Omental fat pad (tissue), 4 donors: Measurements from ENCODE around the gene GAS6. TPM values are rescaled to one million over a fixed set of nuclear protein-coding genes. Genes with fewer than 3 reads are reported as not detected.
"Not testable (repeated sequence)": the region's sequence is repeated elsewhere in the genome, so short reads cannot be mapped to it uniquely, and the experiment has no call there.

Source experiments
- ATAC-seq: fragments of 150-250 bp; one replicate; pipeline ENCODE4 v1.9.1; 2016; ENCODE audit warnings: mild to moderate bottlenecking, moderate library complexity; ENCODE audit not compliant: low FRiP score
- DNase-seq: peaks from one replicate; pipeline ENCODE4 v3.0.0-alpha.2; 2019; ENCODE audit warnings: low spot score
- total RNA-seq, 4 donors: library from RNA; depleted of rRNA; stranded (reverse); fragments of >200 nt; gene quantifications; one replicate each; pipeline ENCODE4 v1.1.0, GENCODE V29; 2016
- TF ChIP-seq, protein P1 (sequence below), 3 donors: fragments of 450-650 bp; IDR thresholded peaks; one replicate each; pipeline ENCODE4 v1.5.1; 2016 to 2017; ENCODE audit warnings: antibody characterized with exemption in 3 of 3, mild to moderate bottlenecking in 3 of 3, moderate library complexity in 2 of 3

The GAS6 gene
- total RNA-seq, 4 donors from 2014 or later: 129 to 207 (median 164) TPM

GRCh38 chr13:113802090-113802531 is 61.8 kb downstream of the GAS6 start:
- DNase-seq (no peak), ATAC-seq (no peak)
- TF ChIP-seq, protein P1, sequence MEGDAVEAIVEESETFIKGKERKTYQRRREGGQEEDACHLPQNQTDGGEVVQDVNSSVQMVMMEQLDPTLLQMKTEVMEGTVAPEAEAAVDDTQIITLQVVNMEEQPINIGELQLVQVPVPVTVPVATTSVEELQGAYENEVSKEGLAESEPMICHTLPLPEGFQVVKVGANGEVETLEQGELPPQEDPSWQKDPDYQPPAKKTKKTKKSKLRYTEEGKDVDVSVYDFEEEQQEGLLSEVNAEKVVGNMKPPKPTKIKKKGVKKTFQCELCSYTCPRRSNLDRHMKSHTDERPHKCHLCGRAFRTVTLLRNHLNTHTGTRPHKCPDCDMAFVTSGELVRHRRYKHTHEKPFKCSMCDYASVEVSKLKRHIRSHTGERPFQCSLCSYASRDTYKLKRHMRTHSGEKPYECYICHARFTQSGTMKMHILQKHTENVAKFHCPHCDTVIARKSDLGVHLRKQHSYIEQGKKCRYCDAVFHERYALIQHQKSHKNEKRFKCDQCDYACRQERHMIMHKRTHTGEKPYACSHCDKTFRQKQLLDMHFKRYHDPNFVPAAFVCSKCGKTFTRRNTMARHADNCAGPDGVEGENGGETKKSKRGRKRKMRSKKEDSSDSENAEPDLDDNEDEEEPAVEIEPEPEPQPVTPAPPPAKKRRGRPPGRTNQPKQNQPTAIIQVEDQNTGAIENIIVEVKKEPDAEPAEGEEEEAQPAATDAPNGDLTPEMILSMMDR (IDR thresholded peaks at IDR 0.05): no peak

DNA sequence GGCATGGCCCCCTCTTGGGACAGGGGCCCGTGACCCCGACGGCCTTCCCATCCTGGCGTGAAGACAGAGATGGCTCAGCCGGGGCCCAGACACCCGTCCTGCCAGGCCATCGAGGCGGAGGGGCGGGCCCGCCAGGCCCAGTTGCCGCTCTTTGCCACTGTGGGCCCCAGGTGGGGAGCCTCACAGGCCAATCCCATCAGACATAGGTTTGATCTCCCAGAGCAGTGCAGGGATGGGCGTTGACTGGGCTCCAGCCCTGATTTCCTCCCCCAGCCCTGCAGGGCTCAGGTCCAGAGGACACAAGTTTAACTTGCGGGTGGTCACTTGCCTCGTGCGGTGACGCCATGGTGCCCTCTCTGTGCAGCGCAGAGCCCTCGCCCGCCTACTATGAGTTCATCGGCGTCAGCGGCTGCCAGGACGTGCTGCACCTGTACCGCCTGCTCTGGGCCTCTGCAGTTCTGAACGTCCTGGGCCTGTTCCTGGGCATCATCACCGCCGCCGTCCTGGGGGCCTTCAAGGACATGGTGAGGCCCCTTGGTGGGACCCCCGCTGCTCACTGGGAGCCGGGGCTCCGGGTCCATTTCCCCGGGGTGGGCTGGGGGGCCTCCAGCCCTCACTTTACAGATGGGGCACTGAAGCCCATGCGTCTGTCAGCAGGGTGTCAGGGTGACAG is 62.5 kb downstream of the GAS6 start:
- TF ChIP-seq, protein P1 (IDR thresholded peaks at IDR 0.05): no peak
- ATAC-seq (no peak), DNase-seq (no peak)

DNA sequence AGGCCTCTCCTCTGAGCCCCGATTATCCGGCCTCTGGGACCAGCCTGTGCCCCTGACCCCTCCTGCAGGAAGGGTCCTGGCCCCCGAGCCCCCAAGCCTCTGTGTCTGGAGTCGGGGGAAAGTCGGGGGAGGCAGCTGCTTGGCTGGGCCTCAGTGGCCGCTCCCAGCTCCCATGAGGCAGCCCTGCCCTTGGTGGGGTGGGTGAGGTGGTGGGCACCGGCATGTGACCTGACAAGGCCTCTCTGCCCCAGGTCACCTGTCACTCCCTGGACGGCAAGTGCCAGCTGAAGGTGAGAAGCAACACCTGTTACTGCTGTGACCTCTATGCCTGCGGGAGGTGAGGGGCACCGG is 63.3 kb downstream of the GAS6 start:
- TF ChIP-seq, protein P1 (IDR thresholded peaks at IDR 0.05): no peak
- DNase-seq (no peak), ATAC-seq (no peak)

DNA sequence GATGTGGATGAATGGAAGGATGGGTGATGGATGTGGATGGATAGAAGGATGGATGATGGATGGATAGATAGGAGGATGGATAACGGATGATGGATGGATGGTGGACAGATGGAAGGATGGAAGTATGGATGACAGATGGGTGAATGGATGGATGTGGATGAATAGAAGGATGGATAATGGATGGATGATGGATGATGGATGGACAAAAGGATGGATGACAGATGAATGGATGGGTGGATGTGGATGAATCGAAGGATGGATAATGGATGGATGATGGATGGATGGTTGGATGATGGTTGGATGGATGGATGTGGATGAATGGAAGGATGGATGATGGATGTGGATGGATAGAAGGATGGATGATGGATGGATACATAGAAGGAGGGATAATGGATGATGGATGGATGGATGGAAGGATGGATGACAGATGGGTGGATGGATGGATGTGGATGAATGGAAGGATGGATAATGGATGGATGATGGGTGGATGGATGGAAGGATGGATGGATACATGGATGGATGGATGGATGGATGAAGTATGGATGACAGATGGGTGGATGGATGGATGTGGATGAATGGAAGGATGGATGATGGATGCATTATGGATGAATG is 65.6 kb downstream of the GAS6 start:
- DNase-seq (no peak), ATAC-seq (no peak)
- TF ChIP-seq, protein P1 (IDR thresholded peaks at IDR 0.05): no peak

GRCh38 chr13:113796964-113797676 is 66.8 kb downstream of the GAS6 start:
- DNase-seq: no peak
- no peak for ATAC-seq
- TF ChIP-seq, protein P1 (IDR thresholded peaks at IDR 0.05): no peak

DNA sequence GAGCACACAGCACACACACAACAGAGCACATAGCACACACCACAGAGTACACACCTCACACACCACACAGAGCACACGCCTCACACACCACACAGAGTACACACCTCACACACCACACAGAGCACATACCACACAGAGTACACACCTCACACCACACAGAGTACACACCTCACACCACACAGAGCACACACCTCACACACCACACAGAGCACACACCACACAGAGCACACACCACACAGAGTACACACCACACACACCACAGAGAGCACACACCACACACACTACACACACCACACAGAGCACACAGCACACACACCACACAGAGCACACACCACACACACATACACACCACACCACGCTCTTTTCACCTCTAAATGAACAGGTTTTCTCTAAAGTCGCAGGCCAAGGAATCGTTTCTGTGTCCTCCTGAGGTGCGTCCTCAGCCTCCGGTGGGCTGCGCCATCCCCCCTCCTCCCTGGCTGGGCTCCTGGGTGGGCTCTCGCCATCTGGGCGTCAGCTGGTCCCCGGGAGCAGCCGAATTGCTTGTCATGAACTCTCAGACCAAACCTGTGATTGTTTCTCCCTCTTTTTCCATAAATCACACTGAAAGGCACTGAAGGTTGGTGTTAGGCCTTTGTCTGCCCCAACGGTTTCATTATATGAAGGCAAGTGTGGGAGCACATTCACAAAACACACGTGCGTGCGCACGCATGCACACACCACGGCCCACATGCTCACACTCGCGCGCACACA is 67.5 kb downstream of the GAS6 start:
- TF ChIP-seq, protein P1 (IDR thresholded peaks at IDR 0.05): no peak
- DNase-seq (no peak), ATAC-seq (no peak)

GRCh38 chr13:113795362-113795761 is 68.5 kb downstream of the GAS6 start:
- not testable (repeated sequence) for ATAC-seq, DNase-seq
